ENCODE data around the gene MELTF. TPM values are rescaled to one million over a fixed set of nuclear protein-coding genes. Genes with fewer than 3 reads are reported as not detected.

Gene MELTF
- total and polyA plus RNA-seq, 2 donors (not counting 1 experiment from before 2014, with no cell fraction given) = 0.13 to 2.9 TPM

- Histone ChIP-seq H3K27ac (ENCODE audit: low read length in 2 of 2) (no peak overlapping the region), H2AFZ (ENCODE audit: insufficient read depth, low read depth, low read length, poor library complexity, severe bottlenecking) (no peak overlapping the region), H3K4me2 (replicated peaks; ENCODE audit: low read depth, low read length, poor library complexity, severe bottlenecking) (no peak overlapping the region), H3K4me1 (ENCODE audit: control insufficient read depth in 2 of 2, insufficient read depth in 2 of 2, low read length in 2 of 2) (peaks cover 11 to 22% of the 10 kb centered on the region in 2 donors), H3K9me3 (ENCODE audit: control extremely low read depth in 1 of 3, control insufficient read depth in 2 of 3, insufficient read depth in 1 of 3, low read length in 2 of 3) (no peaks in the 10 kb centered on the region), H3K36me3 (replicated peaks in 1 of 2; ENCODE audit: control extremely low read depth in 1 of 2, control insufficient read depth in 1 of 2, extremely low read depth in 1 of 2, insufficient read depth in 2 of 2, low read length in 1 of 2) (no peaks in the 10 kb centered on the region), H3K79me2 (ENCODE audit: control insufficient read depth, insufficient read depth, low read length) (no peaks in the 10 kb centered on the region), H3K4me3 (ENCODE audit: control extremely low read depth in 1 of 5, extremely low read depth in 1 of 5, insufficient read depth in 1 of 5, low read depth in 2 of 5, low read length in 4 of 5) (no peak overlapping the region), H3K9ac (ENCODE audit: low read length) (no peak overlapping the region), H3K27me3 (replicated peaks in 1 of 4; ENCODE audit: control extremely low read depth in 1 of 4, control insufficient read depth in 3 of 4, insufficient read depth in 4 of 4, low read length in 3 of 4) (no peaks in the 10 kb centered on the region), H4K20me1 (ENCODE audit: control insufficient read depth, insufficient read depth, low read length, poor library complexity, severe bottlenecking) (no peaks in the 10 kb centered on the region)
- Mint-ChIP-seq H3K9me3 (ENCODE audit: insufficient read depth) (no peaks in the 10 kb centered on the region), H3K27ac (no peak overlapping the region), H3K4me1 (peaks cover 27% of the 10 kb centered on the region), H3K27me3 (no peaks in the 10 kb centered on the region), H3K4me3 (no peak overlapping the region)
- DNase-seq (no peak), ATAC-seq (ENCODE audit: low read depth) (no peak)
- intact Hi-C loops (cut with micrococcal nuclease) = no loop called here
- ChIA-PET POLR2A (interaction anchor here (0.6 kb wide), 1 partner anchor 50 kb away, joined by 3 read pairs; no protein-coding TSS in a partner anchor), CTCF (interaction anchor here (1.3 kb wide), 1 partner anchor 126 kb away, joined by 6 read pairs; no protein-coding TSS in a partner anchor)
- TF ChIP-seq EZH2 (IDR thresholded peaks at IDR 0.05; ENCODE audit: borderline replicate concordance, insufficient read depth, low read depth, low read length, poor library complexity, severe bottlenecking) = no peak
- TF ChIP-seq, protein P1, sequence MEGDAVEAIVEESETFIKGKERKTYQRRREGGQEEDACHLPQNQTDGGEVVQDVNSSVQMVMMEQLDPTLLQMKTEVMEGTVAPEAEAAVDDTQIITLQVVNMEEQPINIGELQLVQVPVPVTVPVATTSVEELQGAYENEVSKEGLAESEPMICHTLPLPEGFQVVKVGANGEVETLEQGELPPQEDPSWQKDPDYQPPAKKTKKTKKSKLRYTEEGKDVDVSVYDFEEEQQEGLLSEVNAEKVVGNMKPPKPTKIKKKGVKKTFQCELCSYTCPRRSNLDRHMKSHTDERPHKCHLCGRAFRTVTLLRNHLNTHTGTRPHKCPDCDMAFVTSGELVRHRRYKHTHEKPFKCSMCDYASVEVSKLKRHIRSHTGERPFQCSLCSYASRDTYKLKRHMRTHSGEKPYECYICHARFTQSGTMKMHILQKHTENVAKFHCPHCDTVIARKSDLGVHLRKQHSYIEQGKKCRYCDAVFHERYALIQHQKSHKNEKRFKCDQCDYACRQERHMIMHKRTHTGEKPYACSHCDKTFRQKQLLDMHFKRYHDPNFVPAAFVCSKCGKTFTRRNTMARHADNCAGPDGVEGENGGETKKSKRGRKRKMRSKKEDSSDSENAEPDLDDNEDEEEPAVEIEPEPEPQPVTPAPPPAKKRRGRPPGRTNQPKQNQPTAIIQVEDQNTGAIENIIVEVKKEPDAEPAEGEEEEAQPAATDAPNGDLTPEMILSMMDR (IDR thresholded peaks at IDR 0.05) = no peak
- 92% methylated on average over 2 of the region's 2 CpGs for WGBS (ENCODE audit: insufficient coverage)
These were observed 66.0 kb downstream of the MELTF start for GRCh38 chr3:196963631-196963953.

GRCh38 chr3:196962930-196963630, 66.5 kb downstream of the MELTF start:
- Histone ChIP-seq H4K20me1 (ENCODE audit: control insufficient read depth, insufficient read depth, low read length, poor library complexity, severe bottlenecking) (no peaks in the 10 kb centered on the region), H3K27ac (ENCODE audit: low read length in 2 of 2) (no peak overlapping the region), H3K27me3 (replicated peaks in 1 of 4; ENCODE audit: control extremely low read depth in 1 of 4, control insufficient read depth in 3 of 4, insufficient read depth in 4 of 4, low read length in 3 of 4) (no peaks in the 10 kb centered on the region), H2AFZ (ENCODE audit: insufficient read depth, low read depth, low read length, poor library complexity, severe bottlenecking) (no peak overlapping the region), H3K9ac (ENCODE audit: low read length) (peak overlapping the region; percentile 4), H3K4me3 (ENCODE audit: control extremely low read depth in 1 of 5, extremely low read depth in 1 of 5, insufficient read depth in 1 of 5, low read depth in 2 of 5, low read length in 4 of 5) (no peak overlapping the region), H3K36me3 (replicated peaks in 1 of 2; ENCODE audit: control extremely low read depth in 1 of 2, control insufficient read depth in 1 of 2, extremely low read depth in 1 of 2, insufficient read depth in 2 of 2, low read length in 1 of 2) (no peaks in the 10 kb centered on the region), H3K4me1 (ENCODE audit: control insufficient read depth in 2 of 2, insufficient read depth in 2 of 2, low read length in 2 of 2) (peaks cover 9 to 18% of the 10 kb centered on the region in 2 donors), H3K4me2 (replicated peaks; ENCODE audit: low read depth, low read length, poor library complexity, severe bottlenecking) (no peak overlapping the region), H3K9me3 (ENCODE audit: control extremely low read depth in 1 of 3, control insufficient read depth in 2 of 3, insufficient read depth in 1 of 3, low read length in 2 of 3) (no peaks in the 10 kb centered on the region), H3K79me2 (ENCODE audit: control insufficient read depth, insufficient read depth, low read length) (no peaks in the 10 kb centered on the region)
- 20% methylated on average over 2 of the region's 10 CpGs for WGBS (ENCODE audit: insufficient coverage)
- TF ChIP-seq EZH2 (IDR thresholded peaks at IDR 0.05; ENCODE audit: borderline replicate concordance, insufficient read depth, low read depth, low read length, poor library complexity, severe bottlenecking) = no peak
- TF ChIP-seq, protein P1 (IDR thresholded peaks at IDR 0.05) = no peak
- POLR2A ChIA-PET = interaction anchor here (0.6 kb wide), 1 partner anchor 51 kb away, joined by 3 read pairs; no protein-coding TSS in a partner anchor
- Mint-ChIP-seq H3K4me1 (peaks cover 26% of the 10 kb centered on the region), H3K27me3 (no peaks in the 10 kb centered on the region), H3K4me3 (peak overlapping the region; percentile 57), H3K9me3 (ENCODE audit: insufficient read depth) (no peaks in the 10 kb centered on the region), H3K27ac (peak overlapping the region; percentile 29)
- ATAC-seq (ENCODE audit: low read depth) (peak; percentile 43), DNase-seq (peak; percentile 35)
- intact Hi-C loops (cut with micrococcal nuclease) = no loop called here
- CTCF ChIA-PET = interaction anchor here (1.3 kb wide), 1 partner anchor 125 kb away, joined by 6 read pairs; no protein-coding TSS in a partner anchor
